TTC549 (cell line): ENCODE data around the gene NAT14.
"Not testable (repeated sequence)": the region's sequence is repeated elsewhere in the genome, so short reads cannot be mapped to it uniquely, and the experiment has no call there.

Experiments
- FAIRE-seq: peaks from 2 replicates; lab custom pipeline; 2012; peaks lifted over from hg19 to GRCh38; lab: Jason Lieb, UNC

Gene NAT14

DNA sequence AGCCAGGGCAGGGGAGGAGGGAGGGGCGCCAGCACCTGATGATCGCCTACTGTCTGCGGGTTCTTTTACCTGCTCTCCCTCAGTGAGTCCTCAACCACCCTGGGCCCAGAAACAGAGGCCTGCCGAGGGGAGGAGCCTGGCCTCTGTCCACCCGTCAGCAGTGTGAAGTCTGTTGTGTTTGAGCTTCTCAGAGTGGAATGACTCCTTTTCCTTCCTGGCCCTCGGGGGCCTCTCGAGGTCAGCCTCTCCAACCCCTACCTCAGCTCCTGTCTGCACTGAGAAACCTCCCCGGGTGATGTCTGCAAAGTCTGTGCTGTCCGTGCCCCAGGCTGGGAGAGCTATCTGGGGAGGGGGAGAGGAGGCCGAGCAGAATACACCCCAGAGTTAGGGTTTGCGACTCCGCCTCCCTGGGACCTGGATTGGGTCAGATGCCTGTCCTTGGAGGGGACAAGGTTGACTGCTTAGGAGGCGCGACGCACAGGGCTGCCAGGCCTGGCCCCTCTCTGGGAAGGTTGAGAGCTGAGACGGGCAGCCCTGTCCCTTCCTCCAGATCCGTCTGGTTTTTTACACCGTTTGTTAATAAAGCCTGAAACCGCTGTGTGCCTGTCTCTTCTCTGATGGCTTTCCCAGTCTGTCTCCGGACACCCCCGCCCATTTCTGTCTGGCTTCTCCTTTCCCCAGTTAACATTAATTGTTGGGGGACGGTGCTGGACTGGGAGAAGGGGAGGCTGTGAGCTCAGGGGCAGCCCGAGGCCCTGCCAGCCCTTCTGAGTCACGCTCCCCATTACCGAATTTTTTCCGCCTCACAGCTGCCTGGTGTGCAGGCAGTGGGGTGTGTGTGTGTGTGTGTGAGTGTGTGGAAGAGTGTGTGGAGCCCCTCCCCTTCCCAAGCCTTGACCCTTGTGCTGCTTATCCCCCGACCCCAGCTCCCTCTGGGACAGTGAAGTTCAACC lies 2.3 kb downstream of the NAT14 start:
- no peak for FAIRE-seq

DNA sequence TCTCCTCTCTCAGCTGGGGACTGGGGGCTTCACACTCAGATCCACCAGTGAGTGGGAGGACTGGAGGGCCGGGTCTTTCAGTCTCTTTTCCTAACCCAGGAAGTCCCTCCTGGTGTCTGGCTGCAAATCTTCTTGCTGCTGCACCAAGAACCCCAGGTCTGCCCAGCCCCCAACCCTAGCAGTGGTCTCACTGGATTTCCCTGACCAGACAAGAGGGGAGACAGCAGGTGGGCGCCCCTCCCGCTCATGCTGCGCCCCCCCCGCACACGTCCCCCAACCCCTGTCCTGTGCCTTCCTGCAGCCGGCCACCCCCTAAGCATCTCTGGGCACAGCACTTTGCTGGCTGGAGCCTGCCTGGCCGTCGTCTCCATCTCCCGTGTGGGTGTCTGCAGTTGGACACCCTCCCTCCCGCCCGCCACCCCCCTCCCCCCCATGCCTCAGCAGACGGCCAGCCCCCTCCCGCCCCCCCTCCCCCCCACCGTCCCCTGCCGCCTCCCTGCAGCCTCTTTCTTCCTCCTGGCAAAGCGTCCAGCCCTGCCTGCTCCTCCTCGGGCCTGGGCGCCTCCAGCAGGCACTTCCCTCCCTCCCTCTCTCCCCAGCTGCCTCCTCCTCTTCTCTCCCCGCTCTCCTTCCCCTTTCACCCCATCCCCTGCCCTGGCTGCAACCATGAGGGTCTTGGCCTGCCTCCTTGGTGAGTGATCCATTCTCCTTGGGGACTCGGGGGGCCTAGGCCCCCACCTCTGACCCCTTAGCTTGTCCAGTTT lies 3.1 kb downstream of the NAT14 start, which contains the start of gene SSC5D:
TSS of gene SSC5D (plus strand) at position 513 of the 764 bp plus-strand sequence. CDS start at position 667, 154 bp downstream.
- no peak for FAIRE-seq

DNA sequence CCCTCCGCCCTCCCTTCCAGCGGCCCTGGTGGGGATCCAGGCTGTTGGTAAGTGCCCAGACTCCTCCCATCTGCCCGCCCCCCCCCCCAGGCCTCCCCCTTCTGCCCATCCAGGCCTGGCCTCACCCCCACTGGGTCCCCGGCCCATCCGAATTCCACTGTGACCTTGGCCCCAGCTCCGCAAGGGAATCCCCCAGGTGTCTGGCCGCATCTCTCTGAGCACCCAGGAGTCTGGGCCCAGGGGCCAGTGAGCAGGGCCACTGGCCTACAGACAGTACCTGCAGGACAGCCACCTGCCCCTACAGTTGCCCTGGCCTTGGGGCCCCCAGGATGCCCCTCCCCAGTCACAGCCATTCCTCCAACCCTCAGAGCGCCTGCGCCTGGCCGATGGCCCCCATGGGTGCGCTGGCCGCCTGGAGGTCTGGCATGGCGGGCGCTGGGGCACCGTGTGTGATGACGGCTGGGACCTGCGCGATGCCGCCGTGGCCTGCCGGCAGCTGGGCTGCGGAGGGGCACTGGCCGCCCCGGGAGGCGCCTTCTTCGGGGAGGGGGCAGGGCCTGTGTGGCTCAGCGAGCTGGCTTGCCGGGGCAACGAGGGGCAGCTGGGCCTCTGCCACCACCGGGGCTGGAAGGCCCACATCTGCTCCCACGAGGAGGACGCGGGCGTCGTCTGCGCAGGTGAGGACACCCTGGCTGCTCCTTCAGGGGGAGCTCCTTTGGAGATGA lies 4.2 kb downstream of the NAT14 start:
- FAIRE-seq, result no peak

DNA sequence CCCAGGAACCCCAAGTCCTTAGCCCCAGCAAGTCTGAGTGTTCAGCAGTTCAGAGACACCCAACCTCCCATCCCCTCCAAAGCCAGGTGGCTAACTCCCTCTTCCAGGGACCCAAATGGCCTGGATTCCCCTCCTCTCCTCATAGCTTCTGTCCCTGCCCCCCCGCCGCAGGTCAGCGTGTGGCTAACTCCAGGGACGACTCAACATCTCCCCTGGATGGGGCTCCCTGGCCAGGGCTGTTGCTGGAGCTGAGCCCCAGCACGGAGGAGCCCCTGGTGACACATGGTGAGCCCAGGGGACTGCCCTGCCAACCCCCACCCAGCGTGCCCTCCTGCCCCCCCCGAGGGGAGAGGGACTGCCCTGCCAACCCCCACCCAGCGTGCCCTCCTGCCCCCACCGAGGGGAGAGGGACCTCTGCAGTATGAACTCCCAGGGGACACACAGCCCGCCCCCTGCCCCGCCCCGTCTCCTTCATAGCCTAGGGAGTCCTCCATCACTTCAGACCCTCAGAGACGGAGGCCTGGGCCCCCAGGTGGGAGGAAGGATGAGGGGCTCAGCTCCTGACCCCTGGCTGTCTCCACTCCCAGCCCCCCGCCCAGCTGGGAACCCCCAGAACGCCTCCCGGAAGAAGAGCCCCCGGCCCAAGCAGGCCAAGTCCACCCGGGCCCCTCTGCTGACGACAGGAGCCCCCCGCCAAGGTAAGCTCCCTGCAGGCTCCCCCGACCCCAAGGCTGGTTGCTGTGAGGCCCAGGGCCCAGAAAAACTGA lies 4.9 kb downstream of the NAT14 start:
- FAIRE-seq, result no peak

- no peak for FAIRE-seq
These were observed 5.8 kb downstream of the NAT14 start for GRCh38 chr19:55490478-55491432.

- no peak for FAIRE-seq
These were observed 6.8 kb downstream of the NAT14 start for GRCh38 chr19:55491546-55492360.

- no peak for FAIRE-seq
These were observed 7.5 kb downstream of the NAT14 start for GRCh38 chr19:55492362-55492944.

GRCh38 chr19:55493052-55493644 lies 8.2 kb downstream of the NAT14 start:
- no peak for FAIRE-seq

DNA sequence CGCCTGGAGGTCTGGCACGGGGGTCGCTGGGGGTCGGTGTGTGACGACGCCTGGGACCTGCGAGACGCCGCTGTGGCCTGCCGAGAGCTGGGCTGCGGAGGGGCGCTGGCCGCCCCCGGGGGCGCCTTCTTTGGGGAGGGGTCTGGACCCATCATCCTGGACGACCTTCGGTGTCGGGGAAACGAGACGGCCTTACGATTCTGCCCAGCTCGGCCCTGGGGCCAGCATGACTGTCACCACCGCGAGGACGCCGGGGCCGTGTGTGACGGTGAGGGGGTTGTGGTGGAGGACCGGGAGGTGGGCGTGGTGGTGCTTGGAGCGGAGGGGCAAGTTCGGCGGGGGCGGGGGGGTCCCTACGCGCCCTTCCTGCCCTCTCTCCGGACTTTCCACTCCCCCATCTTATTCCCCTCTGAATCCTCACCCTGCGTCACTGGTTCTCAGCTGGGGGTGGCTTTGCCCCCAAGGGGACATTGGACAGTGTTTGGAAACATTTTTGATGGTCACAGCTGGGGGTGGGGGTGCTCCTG lies 8.7 kb downstream of the NAT14 start:
- FAIRE-seq, result no peak

- FAIRE-seq, result no peak
These were observed 9.3 kb downstream of the NAT14 start for GRCh38 chr19:55494172-55494761.

DNA sequence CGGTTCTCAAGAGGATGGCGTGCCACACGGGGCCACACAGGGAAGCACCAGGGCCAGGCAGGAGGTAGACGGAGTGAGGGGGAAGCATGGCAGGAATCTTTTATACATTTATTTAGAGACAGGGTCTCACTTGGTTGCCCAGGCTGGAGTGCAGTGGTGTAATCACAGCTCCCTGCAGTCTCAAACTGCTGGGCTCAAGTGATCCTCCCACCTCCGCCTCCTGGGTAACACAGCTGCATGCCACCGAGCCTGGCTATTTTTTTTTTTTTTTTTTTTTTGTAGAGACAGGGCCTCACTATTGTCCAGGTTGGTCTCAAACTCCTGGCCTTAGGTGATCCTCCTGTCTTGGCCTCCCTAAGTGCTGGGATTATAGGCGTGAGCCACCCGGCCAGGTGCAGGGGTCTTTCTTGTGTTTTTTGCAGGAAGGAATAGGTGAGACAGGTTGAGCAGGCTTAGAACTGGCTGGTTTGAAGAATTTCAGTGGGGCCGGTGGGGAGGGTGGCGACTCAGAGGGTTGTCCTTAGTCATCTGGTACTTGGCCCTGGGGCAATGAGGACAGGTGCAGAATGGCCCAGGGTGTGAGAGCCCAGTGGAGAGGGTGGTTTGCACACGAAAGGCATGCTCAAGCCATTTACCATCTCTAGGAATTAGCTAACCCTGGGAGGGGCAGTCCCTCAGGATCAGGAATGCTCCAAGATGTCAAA lies 10.8 kb downstream of the NAT14 start:
- no peak for FAIRE-seq

DNA sequence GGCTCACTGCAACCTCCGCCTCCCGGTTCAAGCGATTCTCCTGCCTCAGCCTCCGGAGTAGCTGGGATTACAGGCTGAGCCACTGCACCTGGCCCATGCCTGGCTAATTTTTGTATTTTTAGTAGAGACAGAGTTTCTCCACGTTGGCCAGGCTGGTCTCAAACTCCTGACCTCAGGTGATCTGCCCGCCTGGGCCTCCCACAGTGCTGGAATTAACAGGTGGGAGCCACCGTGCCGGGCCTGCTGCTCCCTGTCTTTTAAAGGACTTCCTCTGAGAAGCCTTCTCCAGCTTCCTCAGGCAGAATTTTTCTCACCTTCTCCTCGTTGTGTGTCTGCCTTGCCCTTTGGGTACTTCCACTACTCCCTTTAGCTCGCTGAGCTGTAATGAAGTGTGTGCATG lies 11.8 kb downstream of the NAT14 start:
- FAIRE-seq, result not testable (repeated sequence)

- no peak for FAIRE-seq
These were observed 12.8 kb downstream of the NAT14 start for GRCh38 chr19:55497763-55498162.

DNA sequence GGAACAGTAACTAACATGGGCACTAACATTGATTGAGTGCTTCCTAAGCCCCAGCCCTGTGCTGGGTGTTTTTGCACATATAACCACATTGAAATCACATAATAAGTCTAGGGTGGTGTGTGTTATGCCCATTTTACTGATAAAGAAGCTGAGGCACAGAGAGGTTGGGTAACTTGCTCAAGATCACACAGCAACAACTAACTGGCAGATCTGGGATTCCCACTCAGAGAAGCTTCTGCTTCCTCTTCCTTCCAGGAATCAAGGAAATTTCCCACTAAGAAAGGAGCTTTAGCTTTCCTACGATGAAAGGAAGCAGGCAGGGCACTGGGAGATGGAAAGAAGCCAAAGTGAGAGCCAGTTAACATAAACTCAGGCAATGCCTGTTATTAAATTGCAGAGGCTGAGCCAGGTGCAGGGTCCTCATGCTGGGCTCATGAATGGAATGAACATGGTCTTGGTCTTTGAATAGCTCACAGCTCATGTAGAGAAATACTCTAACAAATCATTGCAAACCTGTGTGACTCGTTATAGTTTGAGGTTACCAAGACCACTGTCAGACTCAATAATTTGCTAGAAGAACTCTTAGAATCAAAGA lies 13.4 kb downstream of the NAT14 start:
- no peak for FAIRE-seq

DNA sequence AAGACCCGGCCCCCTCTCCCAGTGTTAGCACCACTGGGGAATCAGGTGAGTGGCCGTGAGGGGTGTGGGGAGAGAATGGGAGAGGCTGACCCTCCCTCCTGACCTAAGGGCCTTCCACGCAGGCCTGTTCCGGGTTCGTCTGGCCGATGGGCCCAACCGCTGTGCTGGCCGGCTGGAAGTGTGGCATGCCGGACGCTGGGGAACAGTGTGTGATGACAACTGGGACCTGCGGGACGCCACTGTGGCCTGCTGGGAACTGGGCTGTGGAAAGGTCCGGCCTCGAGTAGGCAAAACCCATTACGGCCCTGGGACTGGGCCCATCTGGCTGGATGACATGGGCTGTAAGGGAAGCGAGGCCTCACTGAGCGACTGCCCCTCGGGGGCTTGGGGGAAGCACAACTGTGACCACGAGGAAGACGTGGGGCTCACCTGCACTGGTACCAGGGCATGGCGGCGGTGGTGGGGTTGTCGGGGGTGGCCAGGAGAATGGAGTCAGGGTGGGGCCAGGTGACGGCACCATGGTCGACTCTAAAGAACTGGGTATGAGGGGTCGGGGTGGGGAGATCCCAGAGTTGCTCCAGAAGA lies 15.5 kb downstream of the NAT14 start:
- no peak for FAIRE-seq

DNA sequence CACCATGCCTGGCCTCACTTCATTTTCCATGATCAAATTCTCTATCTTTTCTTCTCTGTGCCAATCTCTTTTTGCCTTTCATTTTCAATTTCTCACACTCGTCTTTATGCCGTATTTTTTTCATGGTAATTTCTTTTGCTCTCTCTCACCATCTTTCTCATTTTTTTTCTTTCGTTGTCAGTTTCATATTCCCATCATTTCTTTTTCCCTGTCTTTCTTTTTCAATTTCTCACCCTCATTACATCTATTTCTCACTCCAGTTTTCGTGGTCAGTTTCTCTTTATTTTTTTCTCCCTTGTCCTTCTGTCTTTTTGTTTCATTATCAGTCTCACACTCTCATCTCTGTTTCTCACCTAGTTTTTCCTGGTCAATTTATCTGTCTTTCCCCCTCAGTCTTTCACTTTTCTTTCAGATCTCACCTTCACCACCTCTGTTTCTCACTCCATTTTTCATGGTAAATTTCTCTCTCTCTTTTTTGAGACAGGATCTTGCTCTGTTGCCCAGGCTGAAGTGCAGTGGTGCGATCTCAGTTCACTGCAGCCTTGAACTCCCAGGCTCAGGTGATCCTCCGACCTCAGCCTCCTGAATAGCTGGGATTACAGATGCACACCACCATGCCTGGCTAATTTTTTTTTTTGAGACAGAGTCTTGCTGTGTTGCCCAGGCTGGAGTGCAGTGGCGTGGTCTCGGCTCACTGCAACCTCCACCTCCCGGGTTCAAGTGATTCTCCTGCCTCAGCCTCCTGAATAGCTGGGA lies 17.4 kb downstream of the NAT14 start:
- no peak for FAIRE-seq
